NCI-H187 treated with DMSO at 0.1 percent for 48 hours (cell line): ENCODE measurements around the gene CLEC4A.
"Not testable (repeated sequence)": the region's sequence is repeated elsewhere in the genome, so short reads cannot be mapped to it uniquely, and the experiment has no call there.

ENCODE experiments used
- DNase-seq: peaks from one replicate; lab custom pipeline; 2025; lab: John Stamatoyannopoulos, UW

CLEC4A gene

GRCh38 chr12:8134398-8134930, 11.0 kb downstream of the CLEC4A start:
- not testable (repeated sequence) for DNase-seq

- not testable (repeated sequence) for DNase-seq
These were observed 18.2 kb downstream of the CLEC4A start for GRCh38 chr12:8141647-8142046.

GRCh38 chr12:8143261-8143660, 19.8 kb downstream of the CLEC4A start:
- no peak for DNase-seq

GRCh38 chr12:8145754-8146441, 22.5 kb downstream of the CLEC4A start:
- DNase-seq: no peak

- no peak for DNase-seq
These were observed 23.0 kb downstream of the CLEC4A start for GRCh38 chr12:8146442-8146771.

- no peak for DNase-seq
These were observed 31.1 kb downstream of the CLEC4A start for GRCh38 chr12:8154526-8154925.

- no peak for DNase-seq
These were observed 33.0 kb downstream of the CLEC4A start for GRCh38 chr12:8156416-8156815.

- DNase-seq: no peak
These were observed 33.4 kb downstream of the CLEC4A start, which contains the start of gene ZNF705A for GRCh38 chr12:8156845-8157244. TSS of gene ZNF705A (plus strand) at chr12:8157015. CDS start at chr12:8172626, 15,611 bp downstream.

- no peak for DNase-seq
These were observed 34.2 kb downstream of the CLEC4A start for GRCh38 chr12:8157484-8158198.

GRCh38 chr12:8172911-8173310, 49.5 kb downstream of the CLEC4A start:
- not testable (repeated sequence) for DNase-seq

- not testable (repeated sequence) for DNase-seq
These were observed 56.7 kb downstream of the CLEC4A start for GRCh38 chr12:8179989-8180585.

- not testable (repeated sequence) for DNase-seq
These were observed 57.9 kb downstream of the CLEC4A start for GRCh38 chr12:8181271-8181670.

GRCh38 chr12:8182923-8183322, 59.5 kb downstream of the CLEC4A start:
- DNase-seq: not testable (repeated sequence)

- not testable (repeated sequence) for DNase-seq
These were observed 59.9 kb downstream of the CLEC4A start for GRCh38 chr12:8183346-8183745.

GRCh38 chr12:8184206-8184605, 60.8 kb downstream of the CLEC4A start:
- DNase-seq: not testable (repeated sequence)

GRCh38 chr12:8188088-8188487, 64.7 kb downstream of the CLEC4A start:
- DNase-seq: not testable (repeated sequence)
